Measurements from ENCODE around the gene KCNIP4. TPM values are rescaled to one million over a fixed set of nuclear protein-coding genes. Genes with fewer than 3 reads are reported as not detected.

The KCNIP4 gene
- total RNA-seq, 1 donor from 2014 or later, result not detected

DNA sequence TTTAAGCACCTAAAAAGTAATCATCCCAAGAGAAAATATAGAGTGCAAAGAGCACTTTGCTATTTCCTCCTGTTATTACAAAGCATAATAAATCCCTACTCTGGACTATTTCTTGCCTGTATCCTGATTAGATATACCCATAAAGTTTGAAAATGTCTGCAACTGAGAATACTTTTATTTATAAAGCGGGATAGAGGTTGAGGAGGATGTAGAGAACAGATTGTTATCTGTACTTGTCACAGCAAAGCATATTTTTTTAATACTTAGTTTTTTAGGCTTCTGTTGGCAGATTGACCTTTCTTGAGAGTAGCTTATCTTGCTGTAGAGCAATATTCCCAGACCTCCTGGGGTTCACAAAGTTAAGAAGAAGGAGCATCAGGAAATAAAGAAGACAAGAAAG lies 396.1 kb downstream of the KCNIP4 start:
- Histone ChIP-seq H3K4me3 (no peak overlapping the region), H3K27me3 (ENCODE audit: low read depth) (no peaks in the 10 kb centered on the region), H3K4me1 (no peaks in the 10 kb centered on the region), H3K27ac (replicated peaks) (no peak overlapping the region), H3K9me3 (replicated peaks) (no peaks in the 10 kb centered on the region), H3K36me3 (no peaks in the 10 kb centered on the region)
- intact Hi-C loops (cut with micrococcal nuclease), result no loop called here
- TF ChIP-seq, protein P1, sequence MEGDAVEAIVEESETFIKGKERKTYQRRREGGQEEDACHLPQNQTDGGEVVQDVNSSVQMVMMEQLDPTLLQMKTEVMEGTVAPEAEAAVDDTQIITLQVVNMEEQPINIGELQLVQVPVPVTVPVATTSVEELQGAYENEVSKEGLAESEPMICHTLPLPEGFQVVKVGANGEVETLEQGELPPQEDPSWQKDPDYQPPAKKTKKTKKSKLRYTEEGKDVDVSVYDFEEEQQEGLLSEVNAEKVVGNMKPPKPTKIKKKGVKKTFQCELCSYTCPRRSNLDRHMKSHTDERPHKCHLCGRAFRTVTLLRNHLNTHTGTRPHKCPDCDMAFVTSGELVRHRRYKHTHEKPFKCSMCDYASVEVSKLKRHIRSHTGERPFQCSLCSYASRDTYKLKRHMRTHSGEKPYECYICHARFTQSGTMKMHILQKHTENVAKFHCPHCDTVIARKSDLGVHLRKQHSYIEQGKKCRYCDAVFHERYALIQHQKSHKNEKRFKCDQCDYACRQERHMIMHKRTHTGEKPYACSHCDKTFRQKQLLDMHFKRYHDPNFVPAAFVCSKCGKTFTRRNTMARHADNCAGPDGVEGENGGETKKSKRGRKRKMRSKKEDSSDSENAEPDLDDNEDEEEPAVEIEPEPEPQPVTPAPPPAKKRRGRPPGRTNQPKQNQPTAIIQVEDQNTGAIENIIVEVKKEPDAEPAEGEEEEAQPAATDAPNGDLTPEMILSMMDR (IDR thresholded peaks at IDR 0.05; ENCODE audit: borderline replicate concordance), result no peak
- no peak for DNase-seq

DNA sequence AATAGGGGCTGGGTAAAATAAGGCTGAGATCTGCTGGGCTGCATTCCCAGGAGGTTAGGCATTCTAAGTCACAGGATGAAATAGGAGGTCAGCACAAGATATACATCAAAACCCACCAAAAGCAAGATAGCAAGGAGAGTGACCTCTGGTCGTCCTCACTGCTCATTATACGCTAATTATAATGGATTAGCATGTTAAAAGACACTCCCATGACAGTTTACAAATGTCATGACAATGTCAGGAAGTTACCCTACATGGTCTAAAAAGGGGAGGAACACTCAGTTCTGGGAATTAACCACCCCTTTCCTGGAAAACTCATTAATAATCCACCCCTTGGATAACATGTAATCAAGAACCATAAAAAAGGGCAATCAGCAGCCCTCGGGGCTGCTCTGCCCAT lies 403.6 kb downstream of the KCNIP4 start:
- intact Hi-C loops (cut with micrococcal nuclease), result no loop called here
- DNase-seq, result no peak
- H3K9me3 ChIP-seq (replicated peaks), result peaks cover 12% of the 10 kb centered on the region

GRCh38 chr4:21544415-21544814 lies 404.2 kb downstream of the KCNIP4 start:
- Histone ChIP-seq H3K9me3 (replicated peaks) (peaks cover 12% of the 10 kb centered on the region), H3K4me1 (no peaks in the 10 kb centered on the region), H3K27ac (replicated peaks) (no peak overlapping the region), H3K4me3 (no peak overlapping the region), H3K27me3 (ENCODE audit: low read depth) (no peaks in the 10 kb centered on the region), H3K36me3 (no peaks in the 10 kb centered on the region)
- DNase-seq, result no peak
- intact Hi-C loops (cut with micrococcal nuclease), result no loop called here
- TF ChIP-seq, protein P1 (IDR thresholded peaks at IDR 0.05; ENCODE audit: borderline replicate concordance), result no peak

More for the DNA sequence above, 403.6 kb downstream of the KCNIP4 start:
- H3K36me3 ChIP-seq, result no peaks in the 10 kb centered on the region
- H3K27me3 ChIP-seq (ENCODE audit: low read depth), result no peaks in the 10 kb centered on the region
- no peak overlapping the region for H3K27ac ChIP-seq (replicated peaks)
- no peaks in the 10 kb centered on the region for H3K4me1 ChIP-seq
- no peak overlapping the region for H3K4me3 ChIP-seq
- TF ChIP-seq, protein P1 (IDR thresholded peaks at IDR 0.05; ENCODE audit: borderline replicate concordance), result no peak

GRCh38 chr4:21543514-21543913 lies 405.1 kb downstream of the KCNIP4 start:
- TF ChIP-seq, protein P1 (IDR thresholded peaks at IDR 0.05; ENCODE audit: borderline replicate concordance), result no peak
- peaks cover 12% of the 10 kb centered on the region for H3K9me3 ChIP-seq (replicated peaks)
- H3K27ac ChIP-seq (replicated peaks), result no peak overlapping the region
- intact Hi-C loops (cut with micrococcal nuclease), result no loop called here
- H3K27me3 ChIP-seq (ENCODE audit: low read depth), result no peaks in the 10 kb centered on the region
- no peak for DNase-seq
- no peak overlapping the region for H3K4me3 ChIP-seq
- no peaks in the 10 kb centered on the region for H3K4me1 ChIP-seq
- no peaks in the 10 kb centered on the region for H3K36me3 ChIP-seq

DNA sequence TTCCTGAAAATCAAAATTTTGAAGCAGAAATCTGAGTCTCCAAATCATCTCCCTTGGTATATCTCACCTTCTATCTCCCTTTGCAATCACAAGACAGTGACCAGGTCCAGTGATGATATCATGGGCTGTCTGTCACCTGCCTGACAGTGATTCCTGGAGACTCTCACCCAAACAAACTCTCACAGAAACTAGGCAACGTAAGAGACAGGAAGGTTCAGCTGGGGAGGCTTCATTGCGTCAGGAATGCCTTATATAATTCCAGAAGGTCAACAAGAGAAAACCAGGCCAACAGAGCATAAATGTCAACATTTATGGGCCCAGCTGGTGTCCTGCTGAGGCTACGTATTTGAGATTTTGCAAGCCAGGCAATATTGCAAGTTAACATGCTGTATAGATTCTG lies 412.7 kb downstream of the KCNIP4 start:
- Histone ChIP-seq H3K4me3 (no peak overlapping the region), H3K4me1 (peaks cover 3% of the 10 kb centered on the region), H3K27me3 (ENCODE audit: low read depth) (no peaks in the 10 kb centered on the region), H3K9me3 (replicated peaks) (no peaks in the 10 kb centered on the region), H3K27ac (replicated peaks) (no peak overlapping the region), H3K36me3 (no peaks in the 10 kb centered on the region)
- no peak for DNase-seq
- TF ChIP-seq, protein P1 (IDR thresholded peaks at IDR 0.05; ENCODE audit: borderline replicate concordance), result no peak
- intact Hi-C loops (cut with micrococcal nuclease), result no loop called here

DNA sequence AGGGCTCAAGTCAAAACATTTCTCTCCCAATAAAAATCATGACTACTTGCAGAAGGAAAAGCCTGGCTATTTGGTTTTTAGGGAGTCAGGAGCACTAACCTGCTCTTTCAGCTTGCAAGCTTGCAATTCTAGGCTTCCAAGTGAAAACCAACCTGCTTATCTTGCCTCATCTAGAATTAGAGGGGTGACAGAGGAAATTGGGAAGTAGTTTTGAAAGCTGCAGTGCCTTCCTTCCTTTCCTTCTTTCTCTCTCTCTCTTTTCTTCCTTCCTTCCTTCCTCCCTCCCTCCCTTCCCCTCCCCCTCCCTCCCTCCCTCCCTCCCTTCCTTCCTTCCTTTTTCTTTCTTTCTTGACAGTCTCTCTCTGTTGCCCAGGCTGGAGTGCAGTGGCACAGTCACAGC lies 417.5 kb downstream of the KCNIP4 start:
- Histone ChIP-seq H3K4me3 (no peak overlapping the region), H3K4me1 (peaks cover under 1% of the 10 kb centered on the region), H3K27ac (replicated peaks) (no peak overlapping the region), H3K27me3 (ENCODE audit: low read depth) (no peaks in the 10 kb centered on the region), H3K9me3 (replicated peaks) (no peaks in the 10 kb centered on the region), H3K36me3 (no peaks in the 10 kb centered on the region)
- DNase-seq, result no peak
- intact Hi-C loops (cut with micrococcal nuclease), result no loop called here
- TF ChIP-seq, protein P1 (IDR thresholded peaks at IDR 0.05; ENCODE audit: borderline replicate concordance), result no peak

Measured in left ventricle myocardium inferior (tissue), 1 donor.